ENCODE results near the gene TBX20.

TBX20 gene, protein sequence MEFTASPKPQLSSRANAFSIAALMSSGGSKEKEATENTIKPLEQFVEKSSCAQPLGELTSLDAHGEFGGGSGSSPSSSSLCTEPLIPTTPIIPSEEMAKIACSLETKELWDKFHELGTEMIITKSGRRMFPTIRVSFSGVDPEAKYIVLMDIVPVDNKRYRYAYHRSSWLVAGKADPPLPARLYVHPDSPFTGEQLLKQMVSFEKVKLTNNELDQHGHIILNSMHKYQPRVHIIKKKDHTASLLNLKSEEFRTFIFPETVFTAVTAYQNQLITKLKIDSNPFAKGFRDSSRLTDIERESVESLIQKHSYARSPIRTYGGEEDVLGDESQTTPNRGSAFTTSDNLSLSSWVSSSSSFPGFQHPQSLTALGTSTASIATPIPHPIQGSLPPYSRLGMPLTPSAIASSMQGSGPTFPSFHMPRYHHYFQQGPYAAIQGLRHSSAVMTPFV

GRCh38 chr7:35253710-35254495, at the start of gene TBX20:
Gene TBX20 (minus strand): TSS chr7:35254100. CDS start chr7:35253620, 480 bp downstream.
- no peaks in the 10 kb centered on the region for H3K4me1 ChIP-seq (ENCODE audit: insufficient read depth, low read length)
- no peaks in the 10 kb centered on the region for H3K9me3 ChIP-seq (ENCODE audit: low read length)
- peak within 1 kb of the TSS; percentile 82 for H2AFZ ChIP-seq (ENCODE audit: low read depth, low read length)
- H3K27me3 ChIP-seq (ENCODE audit: insufficient read depth, low read length): peaks cover 100% of the 10 kb centered on the region
- H3K4me3 ChIP-seq (ENCODE audit: low read length): peak within 1 kb of the TSS; percentile 44
- H3K36me3 ChIP-seq (ENCODE audit: insufficient read depth, low read length): no peaks in the 10 kb centered on the region

DNA sequence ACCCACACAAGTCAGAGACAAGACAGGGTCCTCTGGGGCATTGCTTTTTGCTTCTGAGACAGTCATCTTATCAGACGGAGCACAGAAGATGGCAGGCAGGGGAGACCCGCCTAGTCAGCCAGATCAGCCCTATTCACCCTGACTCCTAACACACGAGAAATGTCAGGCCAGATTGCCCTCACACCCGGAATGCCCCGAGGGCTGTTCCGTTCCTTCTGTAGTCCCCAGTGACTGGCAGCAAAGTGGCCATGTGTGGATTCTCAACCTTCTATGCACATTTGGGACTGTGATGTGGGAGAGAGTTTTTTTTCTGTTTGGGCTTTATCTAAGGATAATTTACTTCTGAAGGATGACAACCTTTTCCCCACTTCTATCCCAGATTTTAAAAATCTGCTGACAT, 35.5 kb upstream of the TBX20 start:
- Histone ChIP-seq H2AFZ (ENCODE audit: low read depth, low read length) (no peak overlapping the region), H3K9me3 (ENCODE audit: low read length) (no peaks in the 10 kb centered on the region), H3K27me3 (ENCODE audit: insufficient read depth, low read length) (no peaks in the 10 kb centered on the region), H3K4me1 (ENCODE audit: insufficient read depth, low read length) (no peaks in the 10 kb centered on the region), H3K36me3 (ENCODE audit: insufficient read depth, low read length) (no peaks in the 10 kb centered on the region), H3K4me3 (ENCODE audit: low read length) (no peak overlapping the region)

DNA sequence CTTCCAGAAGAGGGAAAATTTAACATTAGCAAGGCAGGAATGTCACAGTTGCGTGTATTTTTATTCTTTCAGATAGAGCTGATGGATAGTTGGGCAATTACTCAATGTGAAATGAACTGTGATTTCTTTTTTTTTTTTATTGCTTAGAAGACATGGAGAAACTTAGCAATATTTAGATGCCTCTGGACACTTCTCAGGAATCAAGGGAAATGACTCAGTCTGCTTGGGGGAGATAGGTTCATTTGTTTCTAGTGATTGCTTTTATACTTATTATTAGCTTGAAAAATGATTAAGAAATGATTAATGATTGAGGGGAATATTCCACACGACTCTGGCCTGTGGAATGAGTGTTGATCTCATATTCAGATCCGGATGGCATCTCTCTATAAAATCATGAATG, 33.1 kb upstream of the TBX20 start:
- H3K4me3 ChIP-seq (ENCODE audit: low read length): no peak overlapping the region
- H2AFZ ChIP-seq (ENCODE audit: low read depth, low read length): no peak overlapping the region
- H3K27me3 ChIP-seq (ENCODE audit: insufficient read depth, low read length): no peaks in the 10 kb centered on the region
- H3K36me3 ChIP-seq (ENCODE audit: insufficient read depth, low read length): no peaks in the 10 kb centered on the region
- H3K4me1 ChIP-seq (ENCODE audit: insufficient read depth, low read length): no peaks in the 10 kb centered on the region
- H3K9me3 ChIP-seq (ENCODE audit: low read length): no peaks in the 10 kb centered on the region

DNA sequence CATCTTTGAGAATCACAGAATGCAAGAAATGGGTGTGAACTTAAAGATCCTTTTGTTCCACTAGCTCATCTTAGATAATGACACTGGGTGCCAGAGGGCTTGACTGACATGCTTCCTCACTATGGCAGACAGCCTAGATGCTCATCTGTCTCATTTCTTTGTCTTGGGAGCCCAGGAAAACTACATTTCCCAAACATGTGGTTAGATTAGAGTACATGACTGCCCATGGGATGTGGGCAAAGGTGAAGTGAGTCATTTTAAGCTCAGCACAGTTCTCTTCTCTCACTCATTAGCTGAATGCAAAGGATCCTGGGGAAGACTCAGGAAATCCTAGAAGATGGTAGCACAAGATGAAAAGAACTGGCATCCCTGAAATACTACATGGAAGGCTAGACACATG, 32.5 kb upstream of the TBX20 start:
- H3K4me3 ChIP-seq (ENCODE audit: low read length): no peak overlapping the region
- H3K9me3 ChIP-seq (ENCODE audit: low read length): no peaks in the 10 kb centered on the region
- no peaks in the 10 kb centered on the region for H3K27me3 ChIP-seq (ENCODE audit: insufficient read depth, low read length)
- no peaks in the 10 kb centered on the region for H3K4me1 ChIP-seq (ENCODE audit: insufficient read depth, low read length)
- H3K36me3 ChIP-seq (ENCODE audit: insufficient read depth, low read length): no peaks in the 10 kb centered on the region
- no peak overlapping the region for H2AFZ ChIP-seq (ENCODE audit: low read depth, low read length)

DNA sequence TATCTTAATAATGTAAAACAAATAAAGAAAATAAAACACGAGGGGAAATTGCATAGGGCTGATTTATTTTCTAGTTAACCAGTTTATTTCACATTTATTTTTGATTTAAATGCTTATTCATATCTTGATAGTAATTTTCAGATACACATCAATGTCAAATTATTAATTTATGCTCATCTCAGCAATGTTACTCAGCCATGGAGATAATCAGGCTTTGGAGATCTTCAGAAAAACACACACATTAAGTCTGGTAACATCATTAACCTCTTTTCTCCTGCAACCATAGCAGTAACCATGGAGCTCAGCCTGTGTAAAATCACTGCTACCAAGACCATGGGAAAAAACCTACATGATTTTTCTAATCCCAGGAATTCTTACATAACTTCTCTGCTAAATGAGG, 31.9 kb upstream of the TBX20 start:
- no peak overlapping the region for H3K4me3 ChIP-seq (ENCODE audit: low read length)
- H3K9me3 ChIP-seq (ENCODE audit: low read length): no peaks in the 10 kb centered on the region
- no peak overlapping the region for H2AFZ ChIP-seq (ENCODE audit: low read depth, low read length)
- H3K4me1 ChIP-seq (ENCODE audit: insufficient read depth, low read length): no peaks in the 10 kb centered on the region
- no peaks in the 10 kb centered on the region for H3K27me3 ChIP-seq (ENCODE audit: insufficient read depth, low read length)
- H3K36me3 ChIP-seq (ENCODE audit: insufficient read depth, low read length): no peaks in the 10 kb centered on the region

DNA sequence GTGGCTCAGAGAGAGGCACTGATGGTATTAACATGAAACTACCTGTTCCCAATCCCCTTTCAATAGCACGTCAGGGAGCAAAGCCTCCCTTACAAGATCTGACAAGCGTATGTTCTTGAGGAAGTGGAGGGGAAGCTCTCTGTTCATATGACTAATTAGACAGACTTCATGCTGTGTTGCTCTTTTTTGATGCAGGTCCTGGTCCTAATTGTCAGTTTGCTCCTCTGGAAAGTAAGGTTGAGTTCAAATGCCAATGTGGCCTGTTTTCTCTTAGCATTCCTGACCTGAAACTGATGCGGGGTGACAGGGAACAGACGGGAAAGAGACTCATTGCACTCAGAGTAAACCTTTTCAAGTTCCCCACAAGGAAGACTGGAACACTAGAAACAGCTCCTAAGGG, 27.0 kb upstream of the TBX20 start:
- Histone ChIP-seq H3K27me3 (ENCODE audit: insufficient read depth, low read length) (no peaks in the 10 kb centered on the region), H2AFZ (ENCODE audit: low read depth, low read length) (no peak overlapping the region), H3K9me3 (ENCODE audit: low read length) (no peaks in the 10 kb centered on the region), H3K4me3 (ENCODE audit: low read length) (no peak overlapping the region), H3K36me3 (ENCODE audit: insufficient read depth, low read length) (no peaks in the 10 kb centered on the region), H3K4me1 (ENCODE audit: insufficient read depth, low read length) (no peaks in the 10 kb centered on the region)

DNA sequence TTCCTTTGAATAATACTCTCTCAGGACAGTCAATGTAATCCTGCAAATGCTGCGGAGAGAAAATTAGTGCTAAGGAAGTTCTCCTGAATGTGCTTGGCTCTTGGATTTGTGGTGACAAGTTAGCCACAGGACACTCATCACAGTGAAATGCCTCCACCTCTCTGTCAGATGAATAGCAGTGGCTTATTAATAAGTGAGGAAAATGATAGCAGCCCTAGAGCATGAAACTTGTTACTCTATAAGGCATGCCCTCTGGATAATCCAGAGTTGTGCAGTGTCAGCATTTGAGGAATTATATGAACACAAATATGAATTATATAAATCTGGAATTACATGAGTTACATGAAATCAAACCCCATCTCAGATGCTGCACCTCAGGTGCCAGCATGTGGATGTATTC, 23.5 kb upstream of the TBX20 start:
- H3K4me1 ChIP-seq (ENCODE audit: insufficient read depth, low read length): no peaks in the 10 kb centered on the region
- H3K4me3 ChIP-seq (ENCODE audit: low read length): no peak overlapping the region
- H3K27me3 ChIP-seq (ENCODE audit: insufficient read depth, low read length): no peaks in the 10 kb centered on the region
- H3K9me3 ChIP-seq (ENCODE audit: low read length): no peaks in the 10 kb centered on the region
- H3K36me3 ChIP-seq (ENCODE audit: insufficient read depth, low read length): no peaks in the 10 kb centered on the region
- no peak overlapping the region for H2AFZ ChIP-seq (ENCODE audit: low read depth, low read length)

GRCh38 chr7:35272246-35272645, 18.3 kb upstream of the TBX20 start:
- H3K36me3 ChIP-seq (ENCODE audit: insufficient read depth, low read length): no peaks in the 10 kb centered on the region
- H3K9me3 ChIP-seq (ENCODE audit: low read length): no peaks in the 10 kb centered on the region
- H3K4me1 ChIP-seq (ENCODE audit: insufficient read depth, low read length): no peaks in the 10 kb centered on the region
- H2AFZ ChIP-seq (ENCODE audit: low read depth, low read length): no peak overlapping the region
- no peaks in the 10 kb centered on the region for H3K27me3 ChIP-seq (ENCODE audit: insufficient read depth, low read length)
- no peak overlapping the region for H3K4me3 ChIP-seq (ENCODE audit: low read length)

DNA sequence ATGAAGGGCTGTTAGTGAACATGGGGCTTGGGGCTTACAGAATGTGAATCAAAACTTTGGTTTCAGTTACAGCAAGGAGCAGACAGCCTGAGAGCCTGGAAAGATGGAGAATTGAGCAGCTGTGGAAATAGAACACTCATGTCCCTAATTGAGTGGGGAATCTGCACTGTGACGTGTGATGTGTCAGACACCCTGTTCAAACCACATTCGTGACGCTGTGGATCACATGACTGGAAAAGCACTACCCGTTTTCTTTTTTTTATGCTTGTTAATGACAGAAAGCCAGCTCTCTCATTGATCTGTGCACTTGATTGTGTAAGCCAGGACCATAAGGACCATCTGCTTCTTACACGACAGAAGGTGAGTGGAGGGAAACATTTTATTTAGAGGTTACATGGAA, 15.1 kb upstream of the TBX20 start:
- Histone ChIP-seq H3K4me3 (ENCODE audit: low read length) (no peak overlapping the region), H3K9me3 (ENCODE audit: low read length) (no peaks in the 10 kb centered on the region), H3K4me1 (ENCODE audit: insufficient read depth, low read length) (no peaks in the 10 kb centered on the region), H3K36me3 (ENCODE audit: insufficient read depth, low read length) (no peaks in the 10 kb centered on the region), H3K27me3 (ENCODE audit: insufficient read depth, low read length) (peaks cover 6% of the 10 kb centered on the region), H2AFZ (ENCODE audit: low read depth, low read length) (no peak overlapping the region)

GRCh38 chr7:35267411-35267810, 13.5 kb upstream of the TBX20 start:
- H3K4me3 ChIP-seq (ENCODE audit: low read length): no peak overlapping the region
- H3K4me1 ChIP-seq (ENCODE audit: insufficient read depth, low read length): no peaks in the 10 kb centered on the region
- peaks cover 16% of the 10 kb centered on the region for H3K27me3 ChIP-seq (ENCODE audit: insufficient read depth, low read length)
- no peaks in the 10 kb centered on the region for H3K36me3 ChIP-seq (ENCODE audit: insufficient read depth, low read length)
- H3K9me3 ChIP-seq (ENCODE audit: low read length): peaks cover 2% of the 10 kb centered on the region
- H2AFZ ChIP-seq (ENCODE audit: low read depth, low read length): no peak overlapping the region

DNA sequence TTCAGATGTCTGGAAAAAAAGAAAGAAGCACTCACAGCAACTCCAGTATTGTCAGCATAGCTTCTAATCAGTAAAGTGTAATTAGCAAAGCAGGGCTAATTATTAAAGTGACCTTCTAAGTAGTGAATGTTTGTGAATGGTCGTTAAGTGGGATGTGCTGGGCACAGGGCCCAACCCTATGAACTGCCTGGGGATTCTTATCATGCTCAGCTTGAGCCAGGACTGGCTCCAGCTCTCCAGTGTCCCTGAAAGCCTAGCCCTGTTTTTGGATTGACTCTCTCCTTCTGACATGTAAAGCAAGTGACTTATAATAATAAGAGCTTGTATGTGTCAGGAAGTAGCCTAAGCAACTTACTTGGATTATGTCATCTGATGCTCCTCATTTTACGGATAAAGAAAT, 9.5 kb upstream of the TBX20 start:
- Histone ChIP-seq H3K4me3 (ENCODE audit: low read length) (no peak overlapping the region), H3K27me3 (ENCODE audit: insufficient read depth, low read length) (peaks cover 56% of the 10 kb centered on the region)

DNA sequence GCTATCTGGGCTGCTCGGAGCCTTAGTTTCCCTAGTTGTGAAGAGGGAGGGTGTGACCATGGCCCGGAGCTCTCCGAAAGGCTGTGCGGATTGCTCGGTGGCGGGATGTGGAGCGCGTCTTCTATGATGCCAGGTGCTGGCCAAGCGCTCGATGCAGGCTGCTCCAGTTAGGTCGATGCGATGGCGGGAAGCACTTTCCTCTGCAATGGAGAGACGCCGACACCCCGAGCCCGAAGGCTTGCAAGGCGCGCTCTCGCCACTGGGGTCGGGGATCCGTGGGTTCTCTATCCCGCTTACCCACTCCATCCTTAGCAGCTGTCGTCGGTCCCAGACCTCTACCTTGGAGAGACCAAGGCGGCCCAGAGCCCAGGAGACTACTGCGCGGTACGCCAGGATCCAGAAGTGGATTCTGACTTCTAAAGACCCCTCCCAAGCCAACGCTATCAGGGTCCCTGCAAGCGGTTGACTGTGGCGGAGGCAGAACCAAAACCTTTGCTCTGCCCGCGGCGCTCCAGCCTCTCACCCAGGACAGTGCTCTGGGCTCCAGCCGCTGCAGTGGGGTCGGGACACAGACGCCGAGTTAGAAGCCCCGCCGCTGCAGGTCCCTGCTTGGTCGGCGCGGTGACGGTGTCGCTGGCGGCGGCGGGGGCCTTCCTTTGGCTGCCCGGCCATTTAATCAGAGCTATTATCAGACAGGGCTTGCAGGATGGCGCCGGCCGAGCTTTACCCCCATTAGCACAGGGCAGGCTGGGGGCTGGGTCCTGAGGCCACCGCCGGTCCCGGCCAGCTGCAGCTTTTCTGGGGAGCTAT, 7.8 kb upstream of the TBX20 start:
- H3K4me3 ChIP-seq (ENCODE audit: low read length): no peak overlapping the region
- H3K36me3 ChIP-seq (ENCODE audit: insufficient read depth, low read length): no peaks in the 10 kb centered on the region
- no peaks in the 10 kb centered on the region for H3K4me1 ChIP-seq (ENCODE audit: insufficient read depth, low read length)
- no peak overlapping the region for H2AFZ ChIP-seq (ENCODE audit: low read depth, low read length)
- peaks cover 73% of the 10 kb centered on the region for H3K27me3 ChIP-seq (ENCODE audit: insufficient read depth, low read length)
- peaks cover 5% of the 10 kb centered on the region for H3K9me3 ChIP-seq (ENCODE audit: low read length)

More for the DNA sequence above, 9.5 kb upstream of the TBX20 start:
- Histone ChIP-seq H3K4me1 (ENCODE audit: insufficient read depth, low read length) (no peaks in the 10 kb centered on the region), H2AFZ (ENCODE audit: low read depth, low read length) (no peak overlapping the region), H3K9me3 (ENCODE audit: low read length) (peaks cover 5% of the 10 kb centered on the region), H3K36me3 (ENCODE audit: insufficient read depth, low read length) (no peaks in the 10 kb centered on the region)

DNA sequence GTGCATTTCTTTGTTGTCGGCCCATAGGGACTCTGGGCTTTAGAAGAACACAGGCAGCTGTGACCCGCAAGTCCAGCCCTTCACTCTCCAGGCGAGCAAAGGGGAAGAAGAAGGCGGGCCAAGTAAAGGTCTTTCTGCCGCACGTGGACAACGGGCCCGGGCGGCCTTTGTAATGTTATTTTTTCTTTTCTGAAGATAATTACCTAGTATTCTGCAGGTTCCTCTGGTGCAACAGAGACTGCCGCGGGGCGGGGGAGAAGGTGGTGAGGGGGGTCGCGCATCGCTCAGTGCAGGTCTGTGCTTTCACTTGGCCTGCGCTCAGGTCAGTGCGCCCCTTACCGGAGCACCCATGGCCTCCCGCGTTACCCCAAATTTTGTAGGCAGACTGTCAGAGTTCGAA, 7.1 kb upstream of the TBX20 start:
- no peaks in the 10 kb centered on the region for H3K4me1 ChIP-seq (ENCODE audit: insufficient read depth, low read length)
- peaks cover 5% of the 10 kb centered on the region for H3K9me3 ChIP-seq (ENCODE audit: low read length)
- peaks cover 78% of the 10 kb centered on the region for H3K27me3 ChIP-seq (ENCODE audit: insufficient read depth, low read length)
- no peak overlapping the region for H2AFZ ChIP-seq (ENCODE audit: low read depth, low read length)
- H3K36me3 ChIP-seq (ENCODE audit: insufficient read depth, low read length): no peaks in the 10 kb centered on the region
- H3K4me3 ChIP-seq (ENCODE audit: low read length): no peak overlapping the region

Measured in neuron (in vitro differentiated cells).